HepG2 (cell line): Measurements from ENCODE around the gene TBC1D20. TPM values are rescaled to one million over a fixed set of nuclear protein-coding genes. Genes with fewer than 3 reads are reported as not detected.

Source experiments
- CHCHD3 ChIP-seq: sonication (generic); formaldehyde crosslinking; IDR thresholded peaks from 2 replicates; pipeline ENCODE4 v1.8.0; 2022; ENCODE audit warnings: mild to moderate bottlenecking, missing genetic modification reagents, moderate library complexity
- ELF1 ChIP-seq: sonication (generic); formaldehyde crosslinking; IDR thresholded peaks from 2 replicates; pipeline ENCODE4 v1.4.0; 2020; ENCODE audit warnings: missing genetic modification reagents
- GTF2F1 ChIP-seq: fragments of 150-350 bp; IDR thresholded peaks from 2 replicates; pipeline ENCODE4 v1.6.1; 2014; ENCODE audit warnings: low read length
- HMGXB4 ChIP-seq, 2 experiments: sonication (generic) in 1 of 2; formaldehyde crosslinking in 1 of 2; IDR thresholded peaks; 2 replicates each; pipeline versions ENCODE4 v1.4.0 to v1.6.1; 2018 to 2020; ENCODE audit warnings: missing genetic modification reagents in 2 of 2, borderline replicate concordance in 1 of 2, low read depth in 1 of 2, mild to moderate bottlenecking in 1 of 2, missing biosample characterization in 1 of 2
- HOXA3 ChIP-seq: sonication (generic); formaldehyde crosslinking; IDR thresholded peaks from 2 replicates; pipeline ENCODE4 v1.5.0; 2020; ENCODE audit warnings: missing genetic modification reagents
- JUN ChIP-seq: sonication (generic); formaldehyde crosslinking; IDR thresholded peaks from 2 replicates; pipeline ENCODE4 v1.4.0; 2020; ENCODE audit warnings: mild to moderate bottlenecking, missing genetic modification reagents
- KLF9 ChIP-seq: IDR thresholded peaks from 2 replicates; pipeline ENCODE4 v1.6.1; 2016; ENCODE audit warnings: low read depth
- MEIS1 ChIP-seq: sonication (generic); formaldehyde crosslinking; IDR thresholded peaks from 2 replicates; pipeline ENCODE4 v1.9.0; 2021; ENCODE audit warnings: mild to moderate bottlenecking, missing genetic modification reagents, moderate library complexity, borderline replicate concordance
- MLLT10 ChIP-seq: sonication (generic); formaldehyde crosslinking; IDR thresholded peaks from 2 replicates; pipeline ENCODE4 v1.4.0; 2020; ENCODE audit warnings: missing genetic modification reagents
- POLR2G ChIP-seq: fragments of 200-400 bp; formaldehyde crosslinking; IDR thresholded peaks from 2 replicates; pipeline ENCODE4 v1.6.1; 2018; ENCODE audit warnings: mild to moderate bottlenecking, low read depth, low read length, moderate library complexity
- PRPF4 ChIP-seq: fragments of 200-400 bp; formaldehyde crosslinking; IDR thresholded peaks from 2 replicates; pipeline ENCODE4 v1.6.1; 2016; ENCODE audit warnings: low read length, low read depth; ENCODE audit not compliant: poor library complexity, severe bottlenecking
- SP140L ChIP-seq: sonication (generic); formaldehyde crosslinking; IDR thresholded peaks from 2 replicates; pipeline ENCODE4 v1.4.0; 2020; ENCODE audit warnings: missing genetic modification reagents, borderline replicate concordance
- TAF15 ChIP-seq: fragments of 200-400 bp; formaldehyde crosslinking; IDR thresholded peaks from one replicate; pipeline ENCODE4 v1.6.1; 2018; ENCODE audit warnings: mild to moderate bottlenecking, low read depth, low read length; ENCODE audit not compliant: poor library complexity, severe bottlenecking
- ZBTB33 ChIP-seq: sonication (generic); formaldehyde crosslinking; IDR thresholded peaks from 2 replicates; pipeline ENCODE4 v1.4.0; 2020; ENCODE audit warnings: missing genetic modification reagents
- ZFP41 ChIP-seq: sonication (generic); formaldehyde crosslinking; IDR thresholded peaks from 2 replicates; pipeline ENCODE4 v1.4.0; 2020; ENCODE audit warnings: mild to moderate bottlenecking, missing genetic modification reagents, borderline replicate concordance
- ZKSCAN5 ChIP-seq: sonication (generic); formaldehyde crosslinking; IDR thresholded peaks from 2 replicates; pipeline ENCODE4 v1.5.1; 2020; ENCODE audit warnings: mild to moderate bottlenecking, missing genetic modification reagents
- ZNF263 ChIP-seq: sonication (generic); formaldehyde crosslinking; IDR thresholded peaks from 2 replicates; pipeline ENCODE4 v1.4.0; 2020; ENCODE audit warnings: missing genetic modification reagents
- ZNF33B ChIP-seq: sonication (generic); formaldehyde crosslinking; IDR thresholded peaks from 2 replicates; pipeline ENCODE4 v1.5.1; 2020; ENCODE audit warnings: mild to moderate bottlenecking, missing genetic modification reagents
- ZNF354B ChIP-seq: sonication (generic); formaldehyde crosslinking; IDR thresholded peaks from 2 replicates; pipeline ENCODE4 v1.8.0; 2022; ENCODE audit warnings: mild to moderate bottlenecking, missing genetic modification reagents
- ZNF558 ChIP-seq: sonication (generic); formaldehyde crosslinking; IDR thresholded peaks from 2 replicates; pipeline ENCODE4 v1.9.0; 2022; ENCODE audit warnings: mild to moderate bottlenecking, missing genetic modification reagents, borderline replicate concordance
- ZNF652 ChIP-seq: IDR thresholded peaks from 2 replicates; pipeline ENCODE4 v1.6.1; 2016; ENCODE audit warnings: low read depth, borderline replicate concordance
- ZNF672 ChIP-seq: sonication (generic); formaldehyde crosslinking; IDR thresholded peaks from 2 replicates; pipeline ENCODE4 v1.8.1; 2022; ENCODE audit warnings: missing genetic modification reagents
- ZNF7 ChIP-seq: IDR thresholded peaks from 2 replicates; pipeline ENCODE4 v1.6.1; 2016; ENCODE audit warnings: missing biosample characterization, missing genetic modification reagents
- polyA plus RNA-seq, 8 experiments: library from polyadenylated mRNA; depleted of rRNA in 3 of 8; stranded (reverse) in 7 of 8; unstranded in 1 of 8; fragments of >200 nt; fragmentation: Illumina TruSeq in 4 of 8; extraction: Trizol in 4 of 8; gene quantifications; 2 replicates each; pipeline versions ENCODE4 v1.2.1 to v1.2.3, GENCODE V29; 2011 to 2016; ENCODE audit warnings: low read depth in 4 of 8, missing spikeins in 1 of 8, mixed read lengths in 1 of 8; ENCODE audit not compliant: insufficient read depth in 1 of 8
- total RNA-seq, 5 experiments: library from RNA; depleted of rRNA; stranded (reverse); fragments of >200 nt; fragmentation: Illumina TruSeq; extraction: Trizol; gene quantifications; 2 replicates each; pipeline ENCODE4 v1.2.3, GENCODE V29; 2016; ENCODE audit warnings: low read depth in 1 of 5
- TF ChIP-seq, protein P1 (sequence below): IDR thresholded peaks from 2 replicates; pipeline ENCODE4 v1.6.1; 2016; ENCODE audit warnings: missing compliant biosample characterization, missing genetic modification reagents, borderline replicate concordance
- TF ChIP-seq, protein P2 (sequence below): sonication (generic); formaldehyde crosslinking; conservative IDR thresholded peaks from 2 replicates; pipeline ENCODE4 v1.8.1; 2023; ENCODE audit warnings: missing genetic modification reagents

The TBC1D20 gene
- total and polyA plus RNA-seq, 2 of the 13 experiments (the other 11 are each of a cell fraction or from before 2014, with no cell fraction given), result 36.6 to 47.1 TPM

DNA sequence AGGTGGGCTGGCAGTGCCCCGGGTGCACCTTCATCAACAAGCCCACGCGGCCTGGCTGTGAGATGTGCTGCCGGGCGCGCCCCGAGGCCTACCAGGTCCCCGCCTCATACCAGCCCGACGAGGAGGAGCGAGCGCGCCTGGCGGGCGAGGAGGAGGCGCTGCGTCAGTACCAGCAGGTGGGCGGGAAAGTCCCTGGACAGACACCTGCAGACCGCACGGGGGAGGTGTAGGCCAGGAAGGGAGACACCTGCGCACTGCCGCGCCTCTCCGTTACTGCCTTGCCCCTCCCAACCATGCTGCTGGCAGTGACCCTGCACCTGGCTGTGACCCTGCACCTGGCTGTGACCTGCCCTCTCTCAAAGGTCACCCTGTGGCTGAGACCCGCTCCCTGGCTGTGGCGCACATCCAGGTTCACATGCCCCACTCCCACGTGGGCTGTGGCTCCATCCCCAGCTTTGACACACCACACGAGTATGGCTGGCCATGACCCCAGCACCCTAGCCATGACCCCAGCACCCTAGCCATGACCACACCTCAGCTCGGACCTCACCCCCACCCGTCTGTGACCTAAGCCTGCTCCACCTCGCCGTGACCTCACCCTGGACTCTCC lies 42.7 kb downstream of the TBC1D20 start (continued):
- TF ChIP-seq HOXA3 (peak; percentile 62), KLF9 (no peak), ZKSCAN5 (CRISPR knock-in tag) (no peak), PRPF4 (no peak), ZNF263 (no peak), POLR2G (no peak), ELF1 (CRISPR knock-in tag) (no peak), MLLT10 (CRISPR knock-in tag) (no peak), HMGXB4 (CRISPR knock-in tag; IDR thresholded peaks at IDR 0.05; ENCODE audit: borderline replicate concordance in 1 of 2, low read depth in 1 of 2) (no peak), ZNF672 (CRISPR knock-in tag) (no peak), JUN (CRISPR knock-in tag) (no peak), ZFP41 (CRISPR knock-in tag) (no peak), SP140L (no peak), ZNF354B (no peak), ZNF558 (no peak), ZBTB33 (CRISPR knock-in tag) (peak; percentile 38; the same call in 1 of the 2 replicates), CHCHD3 (CRISPR knock-in tag) (no peak), TAF15 (no peak), ZNF33B (CRISPR knock-in tag) (no peak), ZNF652 (CRISPR knock-in tag) (no peak), MEIS1 (CRISPR knock-in tag) (no peak), GTF2F1 (no peak), ZNF7 (no peak)
- TF ChIP-seq, protein P1, sequence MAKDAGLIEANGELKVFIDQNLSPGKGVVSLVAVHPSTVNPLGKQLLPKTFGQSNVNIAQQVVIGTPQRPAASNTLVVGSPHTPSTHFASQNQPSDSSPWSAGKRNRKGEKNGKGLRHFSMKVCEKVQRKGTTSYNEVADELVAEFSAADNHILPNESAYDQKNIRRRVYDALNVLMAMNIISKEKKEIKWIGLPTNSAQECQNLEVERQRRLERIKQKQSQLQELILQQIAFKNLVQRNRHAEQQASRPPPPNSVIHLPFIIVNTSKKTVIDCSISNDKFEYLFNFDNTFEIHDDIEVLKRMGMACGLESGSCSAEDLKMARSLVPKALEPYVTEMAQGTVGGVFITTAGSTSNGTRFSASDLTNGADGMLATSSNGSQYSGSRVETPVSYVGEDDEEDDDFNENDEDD (CRISPR knock-in tag), result no peak
- TF ChIP-seq, protein P2, sequence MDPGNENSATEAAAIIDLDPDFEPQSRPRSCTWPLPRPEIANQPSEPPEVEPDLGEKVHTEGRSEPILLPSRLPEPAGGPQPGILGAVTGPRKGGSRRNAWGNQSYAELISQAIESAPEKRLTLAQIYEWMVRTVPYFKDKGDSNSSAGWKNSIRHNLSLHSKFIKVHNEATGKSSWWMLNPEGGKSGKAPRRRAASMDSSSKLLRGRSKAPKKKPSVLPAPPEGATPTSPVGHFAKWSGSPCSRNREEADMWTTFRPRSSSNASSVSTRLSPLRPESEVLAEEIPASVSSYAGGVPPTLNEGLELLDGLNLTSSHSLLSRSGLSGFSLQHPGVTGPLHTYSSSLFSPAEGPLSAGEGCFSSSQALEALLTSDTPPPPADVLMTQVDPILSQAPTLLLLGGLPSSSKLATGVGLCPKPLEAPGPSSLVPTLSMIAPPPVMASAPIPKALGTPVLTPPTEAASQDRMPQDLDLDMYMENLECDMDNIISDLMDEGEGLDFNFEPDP (CRISPR knock-in tag), result no peak
